Prostate gland (tissue), 2 donors: ENCODE measurements around the gene PRKCSH.

Experiments
- CTCF ChIP-seq, 4 experiments: fragments of 200-600 bp in 2 of 4; fragments of 450-650 bp in 2 of 4; sonication (generic) in 2 of 4; IDR thresholded peaks; 1 replicate in 3 of 4; 2 replicates in 1 of 4; pipeline ENCODE4 v1.5.1; 2016 to 2019; ENCODE audit warnings: antibody characterized with exemption in 4 of 4, mild to moderate bottlenecking in 2 of 4, moderate library complexity in 2 of 4
- POLR2A ChIP-seq: fragments of 450-650 bp; IDR thresholded peaks from one replicate; pipeline ENCODE4 v1.6.1; 2016; ENCODE audit warnings: antibody characterized with exemption, mild to moderate bottlenecking
- POLR2AphosphoS5 ChIP-seq: sonication (generic); formaldehyde crosslinking; IDR thresholded peaks from one replicate; pipeline ENCODE4 v1.6.1; 2017; ENCODE audit warnings: antibody characterized with exemption

- no peak for TF ChIP-seq POLR2A
- TF ChIP-seq CTCF (IDR thresholded peaks at IDR 0.05), result no peak
- TF ChIP-seq POLR2AphosphoS5, result no peak
These were observed 16.6 kb downstream of the PRKCSH start for GRCh38 chr19:11451871-11452619.
